ENCODE measurements around the gene NACC2.

NACC2 gene

GRCh38 chr9:135960411-135961276 is 134.4 kb downstream of the NACC2 start:
- no peak for DNase-seq (ENCODE audit: low read depth)
- TF ChIP-seq, protein P1, sequence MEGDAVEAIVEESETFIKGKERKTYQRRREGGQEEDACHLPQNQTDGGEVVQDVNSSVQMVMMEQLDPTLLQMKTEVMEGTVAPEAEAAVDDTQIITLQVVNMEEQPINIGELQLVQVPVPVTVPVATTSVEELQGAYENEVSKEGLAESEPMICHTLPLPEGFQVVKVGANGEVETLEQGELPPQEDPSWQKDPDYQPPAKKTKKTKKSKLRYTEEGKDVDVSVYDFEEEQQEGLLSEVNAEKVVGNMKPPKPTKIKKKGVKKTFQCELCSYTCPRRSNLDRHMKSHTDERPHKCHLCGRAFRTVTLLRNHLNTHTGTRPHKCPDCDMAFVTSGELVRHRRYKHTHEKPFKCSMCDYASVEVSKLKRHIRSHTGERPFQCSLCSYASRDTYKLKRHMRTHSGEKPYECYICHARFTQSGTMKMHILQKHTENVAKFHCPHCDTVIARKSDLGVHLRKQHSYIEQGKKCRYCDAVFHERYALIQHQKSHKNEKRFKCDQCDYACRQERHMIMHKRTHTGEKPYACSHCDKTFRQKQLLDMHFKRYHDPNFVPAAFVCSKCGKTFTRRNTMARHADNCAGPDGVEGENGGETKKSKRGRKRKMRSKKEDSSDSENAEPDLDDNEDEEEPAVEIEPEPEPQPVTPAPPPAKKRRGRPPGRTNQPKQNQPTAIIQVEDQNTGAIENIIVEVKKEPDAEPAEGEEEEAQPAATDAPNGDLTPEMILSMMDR (IDR thresholded peaks at IDR 0.05; ENCODE audit: low read length, missing control alignments), result no peak
- H3K4me3 ChIP-seq (replicated peaks; ENCODE audit: low read depth, low read length), result peak overlapping the region; percentile 80

- TF ChIP-seq, protein P1 (IDR thresholded peaks at IDR 0.05; ENCODE audit: low read length, missing control alignments), result no peak
- peak overlapping the region; percentile 80 for H3K4me3 ChIP-seq (replicated peaks; ENCODE audit: low read depth, low read length)
- DNase-seq (ENCODE audit: low read depth), result no peak
Measured at GRCh38 chr9:135959814-135960213, 135.3 kb downstream of the NACC2 start.

- H3K4me3 ChIP-seq (replicated peaks; ENCODE audit: low read depth, low read length), result no peak overlapping the region
- DNase-seq (ENCODE audit: low read depth), result no peak
- TF ChIP-seq, protein P1 (IDR thresholded peaks at IDR 0.05; ENCODE audit: low read length, missing control alignments), result no peak
Measured at GRCh38 chr9:135958485-135958884, 136.6 kb downstream of the NACC2 start.

DNA sequence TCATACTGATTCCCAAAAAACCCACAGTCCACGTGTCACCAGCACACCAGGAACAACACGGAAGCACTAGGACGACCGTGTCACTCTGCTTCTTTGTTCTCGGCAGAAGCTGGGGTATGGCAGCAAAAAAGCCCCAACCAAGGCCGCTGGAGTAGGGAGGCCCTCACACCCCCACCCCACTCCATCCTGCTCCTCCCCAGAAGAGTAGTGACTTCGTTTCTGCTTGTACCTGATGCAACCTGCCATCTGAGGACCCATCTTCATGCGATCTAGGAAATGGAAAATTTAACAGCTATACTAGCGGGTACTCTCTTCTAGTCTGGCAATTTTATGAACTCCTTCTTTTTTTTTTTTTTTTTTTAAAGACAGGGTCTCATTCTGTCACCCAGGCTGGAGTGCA is 137.7 kb downstream of the NACC2 start:
- H3K4me3 ChIP-seq (replicated peaks; ENCODE audit: low read depth, low read length), result no peak overlapping the region
- DNase-seq (ENCODE audit: low read depth), result no peak
- TF ChIP-seq, protein P1 (IDR thresholded peaks at IDR 0.05; ENCODE audit: low read length, missing control alignments), result no peak

DNA sequence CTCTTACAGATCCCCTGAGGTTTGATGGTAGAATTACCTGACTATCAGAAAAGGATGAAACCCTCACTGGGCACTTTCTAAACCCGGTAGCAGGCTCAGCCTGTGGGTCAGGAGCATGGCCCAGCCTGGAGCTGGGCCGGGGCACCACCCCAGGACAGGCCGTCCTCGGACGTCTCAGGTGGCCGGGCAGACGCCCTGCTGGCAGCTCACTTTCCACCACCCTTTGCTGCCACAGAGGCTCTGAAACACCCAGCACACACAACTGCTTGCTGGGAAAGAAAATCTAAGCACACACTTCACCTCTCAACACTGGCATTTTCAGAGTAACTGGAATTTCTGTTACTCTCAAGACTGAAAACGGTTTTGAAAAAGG is 138.3 kb downstream of the NACC2 start:
- TF ChIP-seq, protein P1 (IDR thresholded peaks at IDR 0.05; ENCODE audit: low read length, missing control alignments), result no peak
- no peak for DNase-seq (ENCODE audit: low read depth)
- H3K4me3 ChIP-seq (replicated peaks; ENCODE audit: low read depth, low read length), result no peak overlapping the region
